GM12801 (cell line): Measurements from ENCODE around the gene MED16.

Source experiments
- TF ChIP-seq, protein P1 (sequence below): IDR thresholded peaks from one replicate; pipeline ENCODE4 v1.5.1; 2011; ENCODE audit warnings: control low read depth; ENCODE audit not compliant: insufficient read length; ENCODE audit errors: extremely low read depth

The MED16 gene

GRCh38 chr19:897442-898039 lies 4.6 kb upstream of the MED16 start:
- TF ChIP-seq, protein P1, sequence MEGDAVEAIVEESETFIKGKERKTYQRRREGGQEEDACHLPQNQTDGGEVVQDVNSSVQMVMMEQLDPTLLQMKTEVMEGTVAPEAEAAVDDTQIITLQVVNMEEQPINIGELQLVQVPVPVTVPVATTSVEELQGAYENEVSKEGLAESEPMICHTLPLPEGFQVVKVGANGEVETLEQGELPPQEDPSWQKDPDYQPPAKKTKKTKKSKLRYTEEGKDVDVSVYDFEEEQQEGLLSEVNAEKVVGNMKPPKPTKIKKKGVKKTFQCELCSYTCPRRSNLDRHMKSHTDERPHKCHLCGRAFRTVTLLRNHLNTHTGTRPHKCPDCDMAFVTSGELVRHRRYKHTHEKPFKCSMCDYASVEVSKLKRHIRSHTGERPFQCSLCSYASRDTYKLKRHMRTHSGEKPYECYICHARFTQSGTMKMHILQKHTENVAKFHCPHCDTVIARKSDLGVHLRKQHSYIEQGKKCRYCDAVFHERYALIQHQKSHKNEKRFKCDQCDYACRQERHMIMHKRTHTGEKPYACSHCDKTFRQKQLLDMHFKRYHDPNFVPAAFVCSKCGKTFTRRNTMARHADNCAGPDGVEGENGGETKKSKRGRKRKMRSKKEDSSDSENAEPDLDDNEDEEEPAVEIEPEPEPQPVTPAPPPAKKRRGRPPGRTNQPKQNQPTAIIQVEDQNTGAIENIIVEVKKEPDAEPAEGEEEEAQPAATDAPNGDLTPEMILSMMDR = no peak

DNA sequence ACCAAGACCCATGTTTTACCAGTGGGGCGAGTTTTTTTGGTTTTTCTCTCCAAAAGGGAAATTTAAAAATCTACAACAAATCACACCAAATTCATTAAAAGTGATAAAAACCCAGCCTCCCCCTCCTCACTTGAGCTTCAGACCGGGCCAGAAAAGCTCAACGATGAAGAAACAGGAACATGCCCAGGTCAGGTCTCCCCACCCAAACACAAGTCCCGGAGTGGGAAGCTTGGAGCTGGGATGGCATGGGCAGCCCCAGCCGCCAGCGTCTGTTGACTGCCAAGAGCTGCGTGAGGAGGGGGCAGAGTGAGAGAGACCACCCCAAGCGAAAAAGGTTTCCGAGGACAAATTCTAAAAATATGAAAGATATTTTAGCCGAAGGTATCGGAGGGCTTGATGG lies 4.0 kb upstream of the MED16 start:
- TF ChIP-seq, protein P1 = no peak

GRCh38 chr19:896434-896833 lies 3.4 kb upstream of the MED16 start:
- TF ChIP-seq, protein P1 = no peak

- TF ChIP-seq, protein P1 = no peak
These were observed 619 bp downstream of the MED16 start for GRCh38 chr19:892243-892893.

DNA sequence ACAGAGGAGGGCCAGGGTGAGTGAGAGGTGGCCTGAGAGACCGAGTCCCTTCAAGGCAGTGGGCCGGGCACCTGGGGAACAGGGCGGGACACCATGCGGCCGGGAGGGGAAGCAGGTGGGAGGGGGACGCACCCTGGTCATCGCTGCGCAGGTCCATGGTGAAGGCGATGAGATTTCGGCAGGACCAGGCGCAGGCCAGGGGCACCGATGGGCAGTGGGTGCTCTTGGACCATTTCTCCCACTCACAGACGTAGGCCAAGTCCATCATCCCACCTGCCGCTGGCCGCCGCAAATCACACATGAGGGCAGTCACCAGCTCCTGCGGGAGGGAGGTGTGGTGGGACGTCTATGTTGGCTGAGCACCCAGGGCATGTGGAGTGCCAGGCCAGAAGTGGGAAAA lies 2.2 kb downstream of the MED16 start:
- TF ChIP-seq, protein P1 = no peak

GRCh38 chr19:889662-890295 lies 3.2 kb downstream of the MED16 start:
- TF ChIP-seq, protein P1 = no peak

GRCh38 chr19:888581-889385 lies 4.2 kb downstream of the MED16 start:
- TF ChIP-seq, protein P1 = no peak
